ENCODE data around the gene FCGBP. TPM values are rescaled to one million over a fixed set of nuclear protein-coding genes. Genes with fewer than 3 reads are reported as not detected.

FCGBP gene
- total RNA-seq, 1 experiment from 2014 or later: 5.7 TPM

DNA sequence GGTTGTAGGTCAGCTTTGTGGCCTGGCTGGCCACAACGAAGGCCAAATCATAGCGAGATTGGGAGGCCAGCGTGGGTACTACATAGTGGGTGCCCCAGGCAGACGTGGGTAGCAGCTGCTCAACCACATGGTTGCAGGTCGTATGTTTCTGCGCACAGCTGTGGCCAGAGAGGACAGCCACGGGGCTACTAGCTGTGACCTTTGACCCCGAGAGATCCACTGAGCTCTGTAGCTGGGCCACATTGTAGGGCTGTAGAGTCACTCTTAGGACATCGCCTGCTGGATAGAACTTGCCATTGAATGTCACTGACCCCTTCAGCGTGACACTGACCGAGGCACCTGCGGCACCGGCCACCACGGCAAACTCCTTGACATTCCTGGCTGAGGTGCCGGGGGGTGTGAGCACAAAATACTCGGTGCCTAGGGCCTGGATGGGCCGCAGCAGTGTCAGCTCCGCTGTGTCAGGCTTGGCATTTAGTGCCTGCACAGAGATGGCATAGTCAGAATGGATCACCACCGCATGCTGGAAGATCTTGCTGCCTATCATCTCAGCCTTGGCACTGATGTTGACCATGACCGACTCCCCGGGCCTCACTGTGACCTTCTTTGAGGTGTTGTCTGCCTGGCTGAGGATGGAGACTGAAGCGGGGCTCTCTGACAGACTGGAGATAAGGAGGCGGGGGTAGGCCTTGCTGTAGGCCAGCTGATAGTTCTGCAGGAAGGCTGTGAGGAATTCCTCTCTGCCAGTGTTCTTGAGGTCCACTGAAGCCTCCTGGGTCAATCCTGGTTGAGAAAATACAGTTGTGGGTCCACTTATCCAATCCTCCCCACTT lies 6.7 kb downstream of the FCGBP start:
- no peaks in the 10 kb centered on the region for H3K36me3 ChIP-seq (ENCODE audit: control insufficient read depth in 1 of 2, insufficient read depth in 2 of 2, low read length in 2 of 2)
- H3K9ac ChIP-seq (ENCODE audit: low read length): no peak overlapping the region
- H2AFZ ChIP-seq (ENCODE audit: low read depth, low read length, poor library complexity, severe bottlenecking): no peak overlapping the region
- no peaks in the 10 kb centered on the region for H3K27me3 ChIP-seq (ENCODE audit: insufficient read depth, low read length)
- ChIA-PET POLR2A (no interaction called here), RAD21 (ENCODE audit: low non-redundant PET in 1 of 2, low total read pairs in 2 of 2, uncharacterized antibody in 2 of 2, unreplicated experiment in 2 of 2) (no interaction called here), CTCF (interaction anchor here (1.1 kb wide), 1 partner anchor 30 kb away, joined by 4 read pairs; no protein-coding TSS in a partner anchor)
- no peaks in the 10 kb centered on the region for H3K9me3 ChIP-seq (ENCODE audit: control insufficient read depth in 1 of 2, insufficient read depth in 1 of 2, low read depth in 1 of 2, low read length in 2 of 2)
- intact Hi-C loops (cut with micrococcal nuclease): no loop called here
- BruUV-seq (replicated peaks): no TSS peak
- H3K9me2 ChIP-seq (ENCODE audit: insufficient read depth): no peaks in the 10 kb centered on the region
- ATAC-seq (no peak), DNase-seq (ENCODE audit: low read depth, low spot score) (no peak)
- no peak overlapping the region for H3K4me2 ChIP-seq (ENCODE audit: low read length)
- H3K27ac ChIP-seq (ENCODE audit: low read depth, low read length): no peak overlapping the region
- no peaks in the 10 kb centered on the region for H4K20me1 ChIP-seq (ENCODE audit: insufficient read depth)
- no peak for TF ChIP-seq FOSL1 (IDR thresholded peaks at IDR 0.05; ENCODE audit: low read depth)
- no peaks in the 10 kb centered on the region for H3K4me1 ChIP-seq (ENCODE audit: control insufficient read depth in 1 of 2, insufficient read depth in 2 of 2, low read length in 2 of 2)
- H3K79me2 ChIP-seq (ENCODE audit: insufficient read depth, low read length): no peaks in the 10 kb centered on the region
- H3K4me3 ChIP-seq (replicated peaks in 1 of 2; ENCODE audit: low read depth in 1 of 2, low read length in 2 of 2): no peak overlapping the region

DNA sequence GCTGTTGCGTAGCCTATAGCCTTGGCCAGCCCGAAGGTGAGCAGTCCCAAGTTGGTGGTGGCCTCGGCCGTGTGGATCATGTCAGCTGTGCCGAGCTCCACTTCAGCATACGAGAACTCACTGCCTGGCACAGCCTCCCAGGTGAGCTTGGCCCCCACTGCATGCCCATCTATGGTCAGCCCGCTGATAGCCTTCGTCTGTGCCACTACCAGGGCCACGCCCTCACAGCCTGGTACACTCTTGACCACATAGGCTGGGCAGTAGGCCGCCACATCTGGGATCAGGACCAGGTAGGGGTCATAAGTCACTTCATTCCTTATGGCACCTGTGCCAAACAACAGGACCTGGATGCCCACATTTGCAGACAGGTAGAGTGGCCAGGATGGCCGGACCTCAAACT lies 7.4 kb downstream of the FCGBP start:
- no peaks in the 10 kb centered on the region for H4K20me1 ChIP-seq (ENCODE audit: insufficient read depth)
- ChIA-PET CTCF (interaction anchor here (1.1 kb wide), 1 partner anchor 31 kb away, joined by 4 read pairs; no protein-coding TSS in a partner anchor), POLR2A (no interaction called here), RAD21 (ENCODE audit: low non-redundant PET in 1 of 2, low total read pairs in 2 of 2, uncharacterized antibody in 2 of 2, unreplicated experiment in 2 of 2) (no interaction called here)
- H3K27me3 ChIP-seq (ENCODE audit: insufficient read depth, low read length): no peaks in the 10 kb centered on the region
- intact Hi-C loops (cut with micrococcal nuclease): no loop called here
- DNase-seq (ENCODE audit: low read depth, low spot score): no peak
- ATAC-seq: no peak
- H3K4me3 ChIP-seq (replicated peaks in 1 of 2; ENCODE audit: low read depth in 1 of 2, low read length in 2 of 2): no peak overlapping the region
- BruUV-seq (replicated peaks): no TSS peak
- no peak overlapping the region for H3K9ac ChIP-seq (ENCODE audit: low read length)
- no peaks in the 10 kb centered on the region for H3K4me1 ChIP-seq (ENCODE audit: control insufficient read depth in 1 of 2, insufficient read depth in 2 of 2, low read length in 2 of 2)
- no peak overlapping the region for H2AFZ ChIP-seq (ENCODE audit: low read depth, low read length, poor library complexity, severe bottlenecking)
- H3K4me2 ChIP-seq (ENCODE audit: low read length): no peak overlapping the region
- no peaks in the 10 kb centered on the region for H3K9me2 ChIP-seq (ENCODE audit: insufficient read depth)
- no peaks in the 10 kb centered on the region for H3K79me2 ChIP-seq (ENCODE audit: insufficient read depth, low read length)
- H3K27ac ChIP-seq (ENCODE audit: low read depth, low read length): no peak overlapping the region
- no peaks in the 10 kb centered on the region for H3K36me3 ChIP-seq (ENCODE audit: control insufficient read depth in 1 of 2, insufficient read depth in 2 of 2, low read length in 2 of 2)
- H3K9me3 ChIP-seq (ENCODE audit: control insufficient read depth in 1 of 2, insufficient read depth in 1 of 2, low read depth in 1 of 2, low read length in 2 of 2): no peaks in the 10 kb centered on the region
- TF ChIP-seq POLR2AphosphoS5 (IDR thresholded peaks at IDR 0.05; ENCODE audit: low read depth, low read length) (no peak), TCF7L2 (IDR thresholded peaks at IDR 0.05; ENCODE audit: borderline replicate concordance, extremely low read depth, insufficient read depth, insufficient read length) (no peak), EZH2 (IDR thresholded peaks at IDR 0.05) (no peak), ELF1 (IDR thresholded peaks at IDR 0.05; ENCODE audit: borderline replicate concordance, low read depth) (no peak), SIN3A (IDR thresholded peaks at IDR 0.05; ENCODE audit: low read depth) (no peak), EZH2phosphoT487 (IDR thresholded peaks at IDR 0.05; ENCODE audit: borderline replicate concordance) (no peak), CBX3 (IDR thresholded peaks at IDR 0.05; ENCODE audit: low read depth) (no peak), ZFX (IDR thresholded peaks at IDR 0.05) (no peak), YY1 (IDR thresholded peaks at IDR 0.05; ENCODE audit: extremely low read depth, insufficient replicate concordance, low read depth, low read length) (no peak), ZNF274 (IDR thresholded peaks at IDR 0.05; ENCODE audit: low read depth, low read length) (no peak)
- TF ChIP-seq, protein P1, sequence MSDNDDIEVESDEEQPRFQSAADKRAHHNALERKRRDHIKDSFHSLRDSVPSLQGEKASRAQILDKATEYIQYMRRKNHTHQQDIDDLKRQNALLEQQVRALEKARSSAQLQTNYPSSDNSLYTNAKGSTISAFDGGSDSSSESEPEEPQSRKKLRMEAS (IDR thresholded peaks at IDR 0.05): no peak
- TF ChIP-seq, protein P2, sequence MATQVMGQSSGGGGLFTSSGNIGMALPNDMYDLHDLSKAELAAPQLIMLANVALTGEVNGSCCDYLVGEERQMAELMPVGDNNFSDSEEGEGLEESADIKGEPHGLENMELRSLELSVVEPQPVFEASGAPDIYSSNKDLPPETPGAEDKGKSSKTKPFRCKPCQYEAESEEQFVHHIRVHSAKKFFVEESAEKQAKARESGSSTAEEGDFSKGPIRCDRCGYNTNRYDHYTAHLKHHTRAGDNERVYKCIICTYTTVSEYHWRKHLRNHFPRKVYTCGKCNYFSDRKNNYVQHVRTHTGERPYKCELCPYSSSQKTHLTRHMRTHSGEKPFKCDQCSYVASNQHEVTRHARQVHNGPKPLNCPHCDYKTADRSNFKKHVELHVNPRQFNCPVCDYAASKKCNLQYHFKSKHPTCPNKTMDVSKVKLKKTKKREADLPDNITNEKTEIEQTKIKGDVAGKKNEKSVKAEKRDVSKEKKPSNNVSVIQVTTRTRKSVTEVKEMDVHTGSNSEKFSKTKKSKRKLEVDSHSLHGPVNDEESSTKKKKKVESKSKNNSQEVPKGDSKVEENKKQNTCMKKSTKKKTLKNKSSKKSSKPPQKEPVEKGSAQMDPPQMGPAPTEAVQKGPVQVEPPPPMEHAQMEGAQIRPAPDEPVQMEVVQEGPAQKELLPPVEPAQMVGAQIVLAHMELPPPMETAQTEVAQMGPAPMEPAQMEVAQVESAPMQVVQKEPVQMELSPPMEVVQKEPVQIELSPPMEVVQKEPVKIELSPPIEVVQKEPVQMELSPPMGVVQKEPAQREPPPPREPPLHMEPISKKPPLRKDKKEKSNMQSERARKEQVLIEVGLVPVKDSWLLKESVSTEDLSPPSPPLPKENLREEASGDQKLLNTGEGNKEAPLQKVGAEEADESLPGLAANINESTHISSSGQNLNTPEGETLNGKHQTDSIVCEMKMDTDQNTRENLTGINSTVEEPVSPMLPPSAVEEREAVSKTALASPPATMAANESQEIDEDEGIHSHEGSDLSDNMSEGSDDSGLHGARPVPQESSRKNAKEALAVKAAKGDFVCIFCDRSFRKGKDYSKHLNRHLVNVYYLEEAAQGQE (IDR thresholded peaks at IDR 0.05; ENCODE audit: low read depth): no peak
- TF ChIP-seq, protein P3, sequence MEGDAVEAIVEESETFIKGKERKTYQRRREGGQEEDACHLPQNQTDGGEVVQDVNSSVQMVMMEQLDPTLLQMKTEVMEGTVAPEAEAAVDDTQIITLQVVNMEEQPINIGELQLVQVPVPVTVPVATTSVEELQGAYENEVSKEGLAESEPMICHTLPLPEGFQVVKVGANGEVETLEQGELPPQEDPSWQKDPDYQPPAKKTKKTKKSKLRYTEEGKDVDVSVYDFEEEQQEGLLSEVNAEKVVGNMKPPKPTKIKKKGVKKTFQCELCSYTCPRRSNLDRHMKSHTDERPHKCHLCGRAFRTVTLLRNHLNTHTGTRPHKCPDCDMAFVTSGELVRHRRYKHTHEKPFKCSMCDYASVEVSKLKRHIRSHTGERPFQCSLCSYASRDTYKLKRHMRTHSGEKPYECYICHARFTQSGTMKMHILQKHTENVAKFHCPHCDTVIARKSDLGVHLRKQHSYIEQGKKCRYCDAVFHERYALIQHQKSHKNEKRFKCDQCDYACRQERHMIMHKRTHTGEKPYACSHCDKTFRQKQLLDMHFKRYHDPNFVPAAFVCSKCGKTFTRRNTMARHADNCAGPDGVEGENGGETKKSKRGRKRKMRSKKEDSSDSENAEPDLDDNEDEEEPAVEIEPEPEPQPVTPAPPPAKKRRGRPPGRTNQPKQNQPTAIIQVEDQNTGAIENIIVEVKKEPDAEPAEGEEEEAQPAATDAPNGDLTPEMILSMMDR (IDR thresholded peaks at IDR 0.05 in 2 of 3, conservative IDR thresholded peaks at IDR 0.05 in 1 of 3; ENCODE audit: borderline replicate concordance in 1 of 3, insufficient read depth in 1 of 3, low read depth in 2 of 3, low read length in 2 of 3): no peak

All from HCT116 (cell line).